GM18511 (cell line): ENCODE measurements around the gene SEC31A.
"Not testable (repeated sequence)": the region's sequence is repeated elsewhere in the genome, so short reads cannot be mapped to it uniquely, and the experiment has no call there.

Experiments
- ATAC-seq: cut with Tn5 transposase; IDR thresholded peaks from one replicate; pipeline ENCODE4 v1.9.1; 2021; ENCODE audit warnings: mild to moderate bottlenecking, moderate library complexity; ENCODE audit not compliant: unreplicated experiment

SEC31A gene, protein sequence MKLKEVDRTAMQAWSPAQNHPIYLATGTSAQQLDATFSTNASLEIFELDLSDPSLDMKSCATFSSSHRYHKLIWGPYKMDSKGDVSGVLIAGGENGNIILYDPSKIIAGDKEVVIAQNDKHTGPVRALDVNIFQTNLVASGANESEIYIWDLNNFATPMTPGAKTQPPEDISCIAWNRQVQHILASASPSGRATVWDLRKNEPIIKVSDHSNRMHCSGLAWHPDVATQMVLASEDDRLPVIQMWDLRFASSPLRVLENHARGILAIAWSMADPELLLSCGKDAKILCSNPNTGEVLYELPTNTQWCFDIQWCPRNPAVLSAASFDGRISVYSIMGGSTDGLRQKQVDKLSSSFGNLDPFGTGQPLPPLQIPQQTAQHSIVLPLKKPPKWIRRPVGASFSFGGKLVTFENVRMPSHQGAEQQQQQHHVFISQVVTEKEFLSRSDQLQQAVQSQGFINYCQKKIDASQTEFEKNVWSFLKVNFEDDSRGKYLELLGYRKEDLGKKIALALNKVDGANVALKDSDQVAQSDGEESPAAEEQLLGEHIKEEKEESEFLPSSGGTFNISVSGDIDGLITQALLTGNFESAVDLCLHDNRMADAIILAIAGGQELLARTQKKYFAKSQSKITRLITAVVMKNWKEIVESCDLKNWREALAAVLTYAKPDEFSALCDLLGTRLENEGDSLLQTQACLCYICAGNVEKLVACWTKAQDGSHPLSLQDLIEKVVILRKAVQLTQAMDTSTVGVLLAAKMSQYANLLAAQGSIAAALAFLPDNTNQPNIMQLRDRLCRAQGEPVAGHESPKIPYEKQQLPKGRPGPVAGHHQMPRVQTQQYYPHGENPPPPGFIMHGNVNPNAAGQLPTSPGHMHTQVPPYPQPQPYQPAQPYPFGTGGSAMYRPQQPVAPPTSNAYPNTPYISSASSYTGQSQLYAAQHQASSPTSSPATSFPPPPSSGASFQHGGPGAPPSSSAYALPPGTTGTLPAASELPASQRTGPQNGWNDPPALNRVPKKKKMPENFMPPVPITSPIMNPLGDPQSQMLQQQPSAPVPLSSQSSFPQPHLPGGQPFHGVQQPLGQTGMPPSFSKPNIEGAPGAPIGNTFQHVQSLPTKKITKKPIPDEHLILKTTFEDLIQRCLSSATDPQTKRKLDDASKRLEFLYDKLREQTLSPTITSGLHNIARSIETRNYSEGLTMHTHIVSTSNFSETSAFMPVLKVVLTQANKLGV

DNA sequence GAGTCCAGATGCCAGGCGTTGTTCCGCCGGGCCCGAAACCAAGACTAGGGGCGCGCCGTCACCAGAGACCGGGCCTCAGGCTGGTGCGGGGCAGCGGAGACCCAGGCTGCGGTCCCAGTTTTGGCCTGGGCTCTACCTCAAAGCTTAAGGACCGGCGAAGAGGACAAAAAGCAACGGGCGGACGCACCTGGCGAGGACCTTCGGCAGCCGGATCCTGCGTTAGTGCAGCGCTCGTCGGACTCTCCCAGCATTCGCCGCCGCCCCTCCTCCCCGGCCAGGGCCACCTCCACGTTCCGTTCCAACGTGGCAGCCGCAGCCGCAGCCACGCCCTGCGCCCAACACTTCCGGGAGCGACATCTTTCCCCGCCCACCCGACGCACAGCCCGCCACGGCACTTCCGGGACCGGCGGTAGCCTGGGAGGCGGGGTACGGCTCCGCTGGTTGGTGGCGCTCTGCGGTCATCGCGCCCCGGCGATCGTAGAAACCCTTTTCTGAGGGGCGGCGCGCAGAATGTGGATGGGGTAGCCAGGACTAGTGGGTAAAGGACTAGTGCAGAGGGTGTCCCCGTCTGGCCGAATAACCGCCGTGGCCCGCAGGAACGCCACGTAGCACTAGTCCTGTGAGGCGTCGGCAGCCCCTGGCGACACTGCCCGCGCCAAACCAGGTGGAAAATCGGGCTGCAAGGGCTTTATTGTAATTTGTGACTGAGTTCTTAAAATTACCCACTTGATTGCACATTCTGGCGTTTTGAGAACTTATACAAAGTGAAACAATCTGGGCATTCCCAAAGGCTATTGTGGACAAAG lies at the start of gene SEC31A:
TSS of gene SEC31A (minus strand) at position 253 of the 806 bp plus-strand sequence. CDS start 9,217 bp downstream, outside the sequence.
- peak; percentile 89 for ATAC-seq

DNA sequence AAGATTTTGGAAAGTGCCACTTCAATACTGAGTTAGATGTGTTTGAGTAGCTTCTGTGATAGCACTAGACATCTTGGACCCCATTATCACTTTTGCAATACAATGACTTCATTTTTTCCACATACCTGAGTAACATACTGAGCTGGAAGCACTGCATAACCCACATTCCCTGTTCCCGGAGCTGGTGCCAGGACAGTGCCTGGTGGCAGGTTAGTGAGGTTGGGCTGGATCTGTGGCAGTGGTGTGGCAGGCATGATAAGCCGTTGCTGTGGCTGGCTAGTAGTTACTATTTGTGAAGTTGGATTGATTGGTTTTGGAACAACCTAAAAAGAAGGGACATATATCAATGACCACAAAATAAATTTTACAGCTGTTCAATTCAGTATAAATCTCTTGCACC lies 48.5 kb upstream of the SEC31A start:
- no peak for ATAC-seq

- no peak for ATAC-seq
These were observed 43.5 kb upstream of the SEC31A start for GRCh38 chr4:82934441-82934840.

DNA sequence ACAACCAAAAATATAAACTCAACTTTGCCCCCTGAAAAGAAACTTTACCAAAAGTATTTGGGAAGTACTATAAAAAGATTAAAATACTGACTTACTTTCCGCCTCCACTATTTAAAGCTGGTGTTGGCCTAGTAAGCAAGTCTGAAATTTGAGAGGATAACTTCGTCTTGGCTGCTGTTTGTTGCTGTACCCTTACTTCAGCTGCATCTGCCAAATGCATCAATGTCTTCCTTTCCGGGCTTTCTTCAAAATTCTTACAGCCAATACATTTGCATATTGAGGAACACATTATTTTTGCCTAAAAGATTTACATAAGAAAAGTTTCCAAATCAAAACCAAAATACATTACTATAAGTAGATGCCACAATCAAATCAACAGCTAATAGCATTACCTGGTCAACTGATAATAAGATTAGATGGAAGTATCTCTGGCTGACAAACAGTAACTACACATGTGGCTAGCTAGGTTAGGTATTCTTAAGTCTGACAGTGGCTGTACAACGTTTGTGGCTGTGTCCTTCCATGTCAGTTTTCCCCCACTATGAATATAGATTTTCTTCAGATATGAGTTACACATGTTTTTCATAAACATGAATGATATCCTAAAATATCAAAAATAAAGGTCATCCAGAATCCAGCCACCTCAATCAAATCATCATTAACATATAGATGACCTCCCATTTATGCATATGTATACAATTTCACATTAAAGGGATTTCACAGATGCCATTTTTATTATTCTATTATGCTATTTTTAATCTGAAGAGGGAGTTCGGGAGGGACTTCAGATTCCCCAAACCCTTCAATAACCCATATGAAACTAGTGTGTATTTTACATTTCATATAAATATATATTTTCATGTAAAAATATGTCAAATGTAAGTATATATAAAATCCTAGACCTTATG lies 40.1 kb upstream of the SEC31A start:
- no peak for ATAC-seq

GRCh38 chr4:82921795-82922194 lies 30.8 kb upstream of the SEC31A start:
- ATAC-seq, result no peak

DNA sequence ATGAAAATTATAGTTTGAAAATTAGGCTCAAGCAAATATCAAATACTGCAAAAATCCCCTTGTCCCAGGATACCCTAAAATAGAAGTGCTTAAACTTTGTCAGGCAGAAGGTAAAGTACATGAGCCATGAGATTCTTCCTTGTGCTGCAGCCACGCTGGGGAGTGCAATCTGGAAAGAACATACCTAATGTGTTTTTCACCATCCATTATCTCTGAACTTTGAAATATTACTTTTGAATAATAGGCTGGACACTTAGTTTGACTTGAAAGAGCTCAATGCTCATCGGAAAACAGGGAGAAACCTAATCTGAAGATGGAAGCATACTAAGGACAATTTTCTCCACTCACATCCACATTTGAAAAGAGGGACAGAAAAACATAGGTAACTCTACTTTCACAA lies 28.4 kb upstream of the SEC31A start:
- no peak for ATAC-seq

GRCh38 chr4:82918091-82918490 lies 27.1 kb upstream of the SEC31A start:
- no peak for ATAC-seq

DNA sequence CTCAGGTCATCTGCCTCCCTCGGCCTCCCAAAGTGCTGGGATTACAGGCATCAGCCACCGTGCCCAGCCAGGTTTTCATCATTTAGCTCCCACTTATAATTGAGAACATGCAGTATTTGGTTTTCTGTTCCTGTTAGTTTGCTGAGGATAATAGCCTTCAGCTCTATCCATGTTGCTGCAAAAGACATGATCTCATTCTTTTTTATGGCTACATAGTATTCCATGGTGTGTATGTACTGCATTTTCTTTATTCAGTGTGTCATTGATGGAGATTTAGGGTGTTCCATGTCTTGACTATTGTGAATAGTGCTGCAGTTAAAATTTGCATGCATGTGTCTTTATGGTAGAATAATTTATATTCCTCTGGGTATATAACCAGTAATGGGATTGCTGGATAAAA lies 23.0 kb upstream of the SEC31A start:
- not testable (repeated sequence) for ATAC-seq

DNA sequence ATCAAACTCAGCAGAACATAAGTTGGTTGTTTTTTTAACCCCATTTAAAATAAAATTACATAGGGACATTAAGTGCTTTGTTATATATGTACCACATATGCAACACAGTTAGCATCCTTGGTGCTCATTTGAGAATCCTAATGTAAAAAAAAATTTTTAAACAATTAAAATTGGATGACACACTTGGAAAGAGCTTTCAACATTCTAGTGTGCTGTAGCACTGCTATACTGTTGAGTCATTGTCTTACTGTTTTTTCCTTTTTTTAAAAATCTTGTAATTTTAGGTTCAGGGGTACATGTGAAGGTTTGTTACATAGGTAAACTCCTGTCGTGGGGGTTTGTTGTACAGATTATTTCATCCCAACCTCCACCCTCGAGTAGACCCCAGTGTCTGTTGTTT lies 22.4 kb upstream of the SEC31A start:
- ATAC-seq, result no peak

DNA sequence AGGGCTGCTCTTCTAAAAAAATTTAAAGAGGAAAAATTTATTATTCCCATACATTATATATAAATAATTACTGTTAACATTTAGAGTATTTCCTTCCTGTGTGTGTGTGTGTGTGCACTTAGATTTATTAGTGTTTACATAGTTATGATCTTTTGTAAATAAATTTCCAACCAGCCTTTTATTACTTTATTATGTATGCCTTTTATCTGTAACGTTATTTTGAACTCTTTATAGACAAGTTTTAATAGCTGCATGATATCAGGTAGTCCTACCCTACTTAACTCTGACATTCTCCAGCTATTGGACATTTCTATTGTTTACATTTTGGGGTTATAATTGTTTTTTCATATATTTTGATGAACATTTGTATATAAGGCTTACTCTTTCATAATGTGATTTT lies 18.4 kb upstream of the SEC31A start:
- ATAC-seq, result no peak

- ATAC-seq, result peak; percentile 54
These were observed 15.5 kb upstream of the SEC31A start for GRCh38 chr4:82906469-82906868.

DNA sequence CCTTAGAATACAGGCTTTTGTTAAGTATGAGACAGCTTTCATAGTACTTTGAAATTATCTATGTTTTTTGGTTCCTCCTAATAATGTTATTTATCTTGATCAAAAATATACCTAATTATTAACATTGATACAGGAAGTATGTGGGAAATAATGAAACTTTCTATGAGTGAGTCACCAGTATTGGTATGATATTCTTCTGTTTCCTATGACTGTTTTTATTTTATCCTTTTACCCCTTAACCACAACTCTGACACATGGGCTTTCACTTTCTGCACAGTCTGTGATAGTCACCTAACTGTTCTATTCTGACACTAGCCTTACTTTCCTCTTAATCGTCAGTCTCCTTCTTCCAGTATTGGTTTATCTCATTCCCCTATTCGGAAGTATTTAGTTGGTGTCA lies 14.3 kb upstream of the SEC31A start:
- ATAC-seq, result peak; percentile 52

GRCh38 chr4:82903737-82904136 lies 12.8 kb upstream of the SEC31A start:
- ATAC-seq, result no peak

- ATAC-seq, result no peak
These were observed 10.3 kb upstream of the SEC31A start for GRCh38 chr4:82901183-82901718.

DNA sequence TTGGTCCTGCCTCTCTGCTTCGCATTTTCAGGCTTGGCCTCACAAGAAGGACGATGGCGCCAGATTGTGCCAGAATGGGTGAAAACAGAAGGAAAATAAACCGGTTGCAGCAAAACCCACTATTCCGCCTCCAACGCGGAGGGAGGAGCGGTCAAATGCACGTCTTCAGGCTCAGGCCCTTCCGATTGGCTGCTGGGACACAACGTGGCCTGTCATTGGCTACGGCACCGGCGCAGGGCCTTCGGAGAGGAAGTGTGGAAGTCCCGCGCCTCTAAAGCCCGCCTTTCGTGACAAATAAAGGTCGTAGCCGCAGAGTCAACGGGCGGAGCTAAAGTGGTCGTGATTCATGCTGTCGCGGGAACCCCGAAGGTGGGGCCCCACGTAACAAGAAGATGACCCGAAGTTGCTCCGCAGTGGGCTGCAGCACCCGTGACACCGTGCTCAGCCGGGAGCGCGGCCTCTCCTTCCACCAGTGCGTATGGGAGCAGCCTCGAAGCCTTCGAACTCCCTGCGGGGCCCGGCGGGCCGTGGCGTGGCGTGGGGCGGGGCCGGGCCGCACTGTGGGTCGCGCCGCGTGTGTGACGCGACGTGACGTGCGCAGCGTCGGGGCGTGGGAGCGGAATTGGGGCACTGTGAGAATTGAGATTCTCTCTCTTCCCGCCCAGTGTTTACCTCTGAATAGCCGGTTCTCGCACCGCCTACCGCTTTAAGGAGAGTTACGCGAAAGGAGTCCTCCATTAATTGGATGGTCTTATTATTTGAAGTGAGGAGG lies 9.6 kb upstream of the SEC31A start, which contains the start of gene THAP9:
TSS of gene THAP9 (plus strand) at position 325 of the 772 bp plus-strand sequence. CDS start at position 393, 68 bp downstream.
- ATAC-seq, result peak; percentile 91

DNA sequence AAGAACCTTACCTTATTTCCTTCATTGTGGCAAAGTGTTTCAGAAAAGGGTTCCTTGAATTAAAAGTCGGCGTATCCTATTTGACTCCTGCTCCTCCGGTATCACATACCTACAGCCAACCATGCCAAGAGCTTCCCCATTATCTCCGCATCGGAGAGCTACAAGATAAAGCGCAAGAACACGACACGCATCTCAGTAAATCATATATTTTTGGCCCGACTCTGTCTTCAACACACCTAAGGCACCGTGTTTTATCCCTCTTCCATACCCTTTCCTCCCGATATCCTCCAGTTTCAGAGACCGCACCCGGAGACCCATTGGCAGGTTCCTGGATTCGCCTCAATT lies 9.1 kb upstream of the SEC31A start:
- peak; percentile 14 for ATAC-seq

DNA sequence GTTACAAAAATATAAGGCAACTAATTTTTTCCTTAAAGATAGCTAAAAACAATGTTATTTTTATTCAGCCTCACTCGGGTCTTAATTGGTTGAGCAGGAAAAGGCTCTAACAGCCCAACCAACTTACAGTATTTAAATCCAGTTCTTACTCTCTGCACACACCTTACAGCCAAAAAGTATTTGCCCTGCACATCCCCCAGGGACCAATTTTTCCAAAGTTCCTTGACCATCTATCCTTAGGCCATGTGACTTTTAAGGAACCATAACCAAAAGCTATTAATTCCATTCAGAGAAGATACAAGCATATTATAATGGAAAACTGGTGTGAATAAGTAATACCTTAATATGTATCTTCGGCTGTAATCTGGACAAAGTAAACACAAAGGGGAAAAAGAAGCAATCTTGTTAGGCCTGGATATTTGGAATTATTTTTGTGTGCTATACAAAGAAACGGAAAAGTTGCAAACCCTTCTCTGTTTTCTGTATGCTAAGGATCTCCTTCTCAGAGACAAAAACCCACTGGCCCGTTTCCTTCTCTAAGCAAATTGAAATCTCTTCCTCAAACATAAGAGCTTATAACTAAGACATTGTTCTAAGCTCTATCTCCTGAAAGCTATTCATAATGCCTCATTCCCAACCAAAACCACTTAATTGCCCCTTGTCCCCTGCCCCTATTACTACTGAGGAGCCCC lies 8.6 kb upstream of the SEC31A start:
- no peak for ATAC-seq
